ENCODE results near the gene ALG8.

DNA sequence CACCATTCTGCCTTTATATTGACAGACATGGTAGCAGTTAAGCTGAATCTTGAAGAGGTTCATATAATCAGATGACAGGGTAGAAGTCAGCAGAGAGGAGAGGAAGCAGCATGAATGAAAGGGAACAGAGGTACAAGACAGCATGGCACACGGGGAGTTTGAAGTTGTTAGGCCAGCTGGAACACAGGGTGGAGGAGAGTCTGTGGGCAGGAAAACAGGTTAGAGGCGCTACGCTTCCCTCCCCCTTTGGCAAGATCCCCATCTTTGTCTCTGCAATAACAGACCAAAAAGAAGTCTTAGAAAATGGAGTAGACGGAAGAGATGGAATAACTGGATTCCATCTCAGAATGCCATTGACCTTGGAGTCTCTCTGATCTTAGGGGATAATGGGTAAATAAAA is 39.8 kb downstream of the ALG8 start:
- TF ChIP-seq POLR2AphosphoS5 (IDR thresholded peaks at IDR 0.05) = no peak
- TF ChIP-seq EP300 (IDR thresholded peaks at IDR 0.05) = no peak
- TF ChIP-seq, protein P1, sequence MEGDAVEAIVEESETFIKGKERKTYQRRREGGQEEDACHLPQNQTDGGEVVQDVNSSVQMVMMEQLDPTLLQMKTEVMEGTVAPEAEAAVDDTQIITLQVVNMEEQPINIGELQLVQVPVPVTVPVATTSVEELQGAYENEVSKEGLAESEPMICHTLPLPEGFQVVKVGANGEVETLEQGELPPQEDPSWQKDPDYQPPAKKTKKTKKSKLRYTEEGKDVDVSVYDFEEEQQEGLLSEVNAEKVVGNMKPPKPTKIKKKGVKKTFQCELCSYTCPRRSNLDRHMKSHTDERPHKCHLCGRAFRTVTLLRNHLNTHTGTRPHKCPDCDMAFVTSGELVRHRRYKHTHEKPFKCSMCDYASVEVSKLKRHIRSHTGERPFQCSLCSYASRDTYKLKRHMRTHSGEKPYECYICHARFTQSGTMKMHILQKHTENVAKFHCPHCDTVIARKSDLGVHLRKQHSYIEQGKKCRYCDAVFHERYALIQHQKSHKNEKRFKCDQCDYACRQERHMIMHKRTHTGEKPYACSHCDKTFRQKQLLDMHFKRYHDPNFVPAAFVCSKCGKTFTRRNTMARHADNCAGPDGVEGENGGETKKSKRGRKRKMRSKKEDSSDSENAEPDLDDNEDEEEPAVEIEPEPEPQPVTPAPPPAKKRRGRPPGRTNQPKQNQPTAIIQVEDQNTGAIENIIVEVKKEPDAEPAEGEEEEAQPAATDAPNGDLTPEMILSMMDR (IDR thresholded peaks at IDR 0.05) = no peak
